Measurements from ENCODE around the gene ARFGAP3. TPM values are rescaled to one million over a fixed set of nuclear protein-coding genes. Genes with fewer than 3 reads are reported as not detected.

ARFGAP3 gene
- total RNA-seq, 1 experiment from 2014 or later = 16.9 TPM

- TF ChIP-seq E2F5 (CRISPR knock-in tag; IDR thresholded peaks at IDR 0.05) (peak; percentile 96), NFATC4 (CRISPR knock-in tag; IDR thresholded peaks at IDR 0.05) (no peak), ZBTB43 (CRISPR knock-in tag; IDR thresholded peaks at IDR 0.05) (peak; percentile 97), STAT6 (CRISPR knock-in tag; conservative IDR thresholded peaks at IDR 0.05; ENCODE audit: low read depth) (no peak), ELF4 (CRISPR knock-in tag; IDR thresholded peaks at IDR 0.05; ENCODE audit: low read depth) (peak; percentile 91; the same call in 1 of the 2 replicates), ZNF138 (CRISPR knock-in tag; conservative IDR thresholded peaks at IDR 0.05) (peak; percentile 99), ATF6 (CRISPR knock-in tag; IDR thresholded peaks at IDR 0.05) (no peak), PRRX2 (CRISPR knock-in tag; IDR thresholded peaks at IDR 0.05) (no peak; the same call in 1 of the 2 replicates), GRHL2 (CRISPR knock-in tag; IDR thresholded peaks at IDR 0.05; ENCODE audit: insufficient replicate concordance, severe bottlenecking) (no peak), ERG (CRISPR knock-in tag; IDR thresholded peaks at IDR 0.05) (no peak), ARID4B (CRISPR knock-in tag; IDR thresholded peaks at IDR 0.05; ENCODE audit: borderline replicate concordance) (peak; percentile 99), USF1 (CRISPR knock-in tag; IDR thresholded peaks at IDR 0.05) (peak; percentile 76; the same call in 1 of the 2 replicates), AFF4 (CRISPR knock-in tag; IDR thresholded peaks at IDR 0.05; ENCODE audit: borderline replicate concordance) (peak; percentile 80; the same call in 1 of the 2 replicates), TEAD4 (CRISPR knock-in tag; IDR thresholded peaks at IDR 0.05) (peak; percentile 83), OVOL2 (CRISPR knock-in tag; IDR thresholded peaks at IDR 0.05; ENCODE audit: borderline replicate concordance) (no peak), IRF1 (CRISPR knock-in tag; IDR thresholded peaks at IDR 0.05) (peak; percentile 98), NFYB (CRISPR knock-in tag; conservative IDR thresholded peaks at IDR 0.05; ENCODE audit: low read depth) (peak; percentile 62), ATF3 (CRISPR knock-in tag; conservative IDR thresholded peaks at IDR 0.05) (peak; percentile 61; the same call in 1 of the 2 replicates)
Measured at GRCh38 chr22:42856865-42857704, at the start of gene ARFGAP3 (continued).

Data from WTC11 (cell line).